GM12873 (cell line): Measurements from ENCODE around the gene SMAD5.

Source experiments
- CTCF ChIP-seq: IDR thresholded peaks from 2 replicates; pipeline ENCODE4 v1.5.1; 2012; ENCODE audit warnings: low read depth, mild to moderate bottlenecking, moderate library complexity, low read length, control low read depth; ENCODE audit not compliant: insufficient read depth; ENCODE audit errors: missing control alignments

Gene SMAD5

GRCh38 chr5:136222580-136223235 lies 90.1 kb downstream of the SMAD5 start:
- TF ChIP-seq CTCF = no peak

- TF ChIP-seq CTCF = no peak
These were observed 93.2 kb downstream of the SMAD5 start for GRCh38 chr5:136225796-136226195.

- no peak for TF ChIP-seq CTCF
These were observed 93.8 kb downstream of the SMAD5 start for GRCh38 chr5:136226401-136226800.

- TF ChIP-seq CTCF = no peak
These were observed 95.6 kb downstream of the SMAD5 start for GRCh38 chr5:136228136-136228757.

- no peak for TF ChIP-seq CTCF
These were observed 97.5 kb downstream of the SMAD5 start for GRCh38 chr5:136230176-136230575.

GRCh38 chr5:136232316-136232715 lies 99.7 kb downstream of the SMAD5 start:
- no peak for TF ChIP-seq CTCF
